Activated CD8-positive, alpha-beta memory T cell treated with anti-CD3 and anti-CD28 coated beads for 36 hours (primary cell): ENCODE measurements around the gene ZMYM2. TPM values are rescaled to one million over a fixed set of nuclear protein-coding genes. Genes with fewer than 3 reads are reported as not detected.

Experiments used
- CTCF ChIA-PET: fragments of 350-600 bp; sonication (Branson Sonifier 250); formaldehyde crosslinking; loops from one replicate; lab custom pipeline; 2021; ENCODE audit warnings: antibody characterized with exemption; lab: Charles Lee
- POLR2A ChIA-PET: fragments of 350-600 bp; sonication (Branson Sonifier 250); formaldehyde crosslinking; loops from one replicate; lab custom pipeline; 2021; ENCODE audit warnings: antibody characterized with exemption; lab: Charles Lee
- total RNA-seq, 2 experiments: library from RNA; stranded (reverse); gene quantifications; one replicate each; pipeline ENCODE4 v1.2.3, GENCODE V29; 2021

Gene ZMYM2
- total RNA-seq, 2 experiments from 2014 or later, result 43.8 to 43.9 TPM

GRCh38 chr13:19978831-19979437 lies 20.4 kb downstream of the ZMYM2 start:
- POLR2A ChIA-PET, result no interaction called here
- CTCF ChIA-PET, result no interaction called here

DNA sequence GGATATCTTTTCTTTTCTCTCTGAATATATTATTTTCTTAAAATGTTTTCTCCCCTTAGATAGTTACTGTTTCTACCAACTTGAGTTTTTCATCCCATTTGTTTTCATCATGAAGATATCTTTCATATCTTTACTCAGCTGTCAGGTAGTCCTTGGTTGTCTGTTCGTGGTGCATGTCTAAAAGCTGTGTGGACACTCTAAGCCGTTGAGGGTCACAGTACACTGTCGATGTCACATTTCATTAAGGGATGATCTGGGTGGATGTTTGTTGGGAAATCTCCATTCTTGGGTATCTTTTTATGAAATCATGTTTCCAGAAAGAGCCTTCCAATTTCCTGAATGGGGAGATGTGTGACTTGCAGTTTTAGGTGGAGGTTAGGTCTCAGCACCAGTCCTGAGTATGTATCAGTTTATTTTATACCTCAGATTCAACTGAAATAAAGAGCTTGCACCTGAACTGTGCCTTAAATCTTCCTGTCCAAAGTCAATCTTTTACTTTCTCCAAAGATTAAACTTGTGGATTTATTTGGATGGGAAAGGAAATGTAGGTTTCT lies 23.2 kb downstream of the ZMYM2 start:
- CTCF ChIA-PET, result no interaction called here
- POLR2A ChIA-PET, result interaction anchor here (0.6 kb wide), 1 partner anchor 9 kb away, joined by 3 read pairs; no protein-coding TSS in a partner anchor

DNA sequence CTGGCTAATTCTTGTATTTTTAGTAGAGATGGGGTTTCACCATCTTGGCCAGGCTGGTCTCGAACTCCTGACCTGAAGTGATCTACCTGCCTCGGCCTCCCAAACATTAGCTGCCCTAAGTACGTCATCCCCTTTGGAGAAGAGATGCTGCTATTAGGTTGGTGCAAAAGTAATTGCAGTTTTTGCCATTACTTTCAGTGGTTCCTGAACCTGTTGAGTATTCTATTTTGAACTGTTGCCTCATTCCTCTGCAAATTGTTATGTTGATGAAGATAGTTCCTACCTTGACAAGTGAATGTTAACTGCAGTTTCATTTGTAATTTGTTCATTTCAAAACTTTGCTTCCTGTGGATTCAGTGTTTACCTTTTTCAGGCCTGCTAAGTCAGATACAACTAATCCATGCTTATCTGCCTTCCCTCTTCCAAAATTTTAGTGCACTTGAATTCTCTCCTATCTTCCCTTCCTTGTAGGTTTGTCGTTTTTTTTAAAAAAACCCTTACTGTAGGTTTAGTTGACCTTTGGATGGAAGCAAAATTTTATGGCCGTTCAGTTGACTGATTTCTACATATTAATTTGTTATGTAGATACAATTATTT lies 24.0 kb downstream of the ZMYM2 start:
- ChIA-PET POLR2A (no interaction called here), CTCF (no interaction called here)

DNA sequence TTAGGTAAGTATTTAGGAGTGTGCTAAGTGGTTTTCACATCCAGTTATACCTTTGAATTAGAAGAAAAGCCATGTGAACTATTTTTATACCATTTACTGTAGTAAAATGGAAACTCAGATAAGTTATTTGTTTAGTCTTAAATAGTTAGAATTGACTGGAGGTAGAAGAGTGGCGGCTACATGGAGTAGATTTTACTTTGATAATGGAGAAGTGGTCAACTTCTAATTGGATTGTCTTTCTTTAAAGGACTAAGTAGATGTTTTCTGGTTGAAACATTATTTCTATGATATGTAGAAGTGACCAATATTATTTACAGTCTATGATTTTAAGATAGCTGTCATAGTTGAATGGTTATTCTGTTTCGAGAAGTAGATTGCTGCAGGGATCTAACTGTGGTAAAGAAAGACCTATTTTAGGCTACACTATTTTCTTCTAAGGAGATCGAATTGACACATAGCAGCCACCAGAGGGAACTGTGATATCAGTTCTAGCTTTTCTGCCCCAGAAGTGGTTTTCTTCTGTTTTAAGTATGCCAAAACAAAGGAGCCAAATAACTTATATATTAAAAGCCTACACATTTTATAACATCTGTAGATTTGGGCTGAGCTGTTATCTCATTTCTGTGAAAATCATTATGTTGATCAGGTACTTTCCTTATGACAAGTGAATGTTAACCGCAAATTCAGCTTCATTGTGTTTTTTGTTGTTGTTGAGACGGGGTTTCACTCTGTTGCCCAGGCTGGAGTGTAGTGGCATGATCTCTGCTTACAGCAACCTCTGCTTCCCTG lies 26.1 kb downstream of the ZMYM2 start:
- ChIA-PET POLR2A (interaction anchor here (0.6 kb wide), 1 partner anchor 8 kb away, joined by 3 read pairs; no protein-coding TSS in a partner anchor), CTCF (interaction anchor here (1.0 to 1.7 kb wide), 4 partner anchors 25 to 176 kb away, joined by 3 to 4 read pairs (median 3); partner anchors contain the start of gene GJA3)

DNA sequence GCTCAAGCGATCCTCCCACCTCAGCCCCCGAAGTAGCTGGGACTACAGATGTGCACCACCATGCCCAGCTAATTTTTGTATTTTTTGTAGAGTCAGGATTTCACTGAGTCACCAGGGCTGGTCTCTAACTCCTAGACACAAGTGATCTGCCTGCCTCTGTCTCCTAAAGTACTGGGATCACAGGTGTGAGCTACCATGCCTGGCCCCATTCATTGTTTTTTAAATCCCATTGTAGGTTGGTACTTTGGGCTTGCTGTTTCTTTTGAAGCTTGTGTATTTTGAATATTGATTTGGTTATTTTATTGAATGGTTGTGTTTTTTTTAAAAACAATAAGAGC lies 26.7 kb downstream of the ZMYM2 start:
- CTCF ChIA-PET, result interaction anchor here (1.0 to 1.7 kb wide), 4 partner anchors 25 to 176 kb away, joined by 3 to 4 read pairs (median 3); partner anchors contain the start of gene GJA3

DNA sequence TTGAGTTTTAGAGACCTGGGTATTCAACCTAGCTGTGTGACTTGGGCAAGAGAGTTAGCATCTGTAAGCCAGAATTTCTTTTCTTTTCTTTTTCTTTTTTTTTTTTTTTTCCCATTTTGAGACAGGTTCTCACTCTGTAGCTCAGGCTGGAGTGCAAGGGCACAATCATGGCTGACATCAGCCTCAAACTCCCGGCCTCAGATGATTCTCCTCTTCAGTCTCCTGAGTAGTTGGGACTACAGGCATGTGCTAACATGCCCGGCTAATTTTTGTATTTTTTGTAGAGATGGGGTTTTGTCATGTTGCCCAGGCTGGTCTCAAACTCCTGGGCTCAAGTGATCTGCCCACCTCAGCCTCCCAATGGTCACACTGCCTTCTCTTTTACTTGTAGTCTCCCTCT lies 33.0 kb downstream of the ZMYM2 start:
- POLR2A ChIA-PET, result interaction anchor here (0.7 kb wide), 1 partner anchor 10 kb away, joined by 3 read pairs; no protein-coding TSS in a partner anchor

More for the DNA sequence above, 26.7 kb downstream of the ZMYM2 start:
- POLR2A ChIA-PET, result no interaction called here

DNA sequence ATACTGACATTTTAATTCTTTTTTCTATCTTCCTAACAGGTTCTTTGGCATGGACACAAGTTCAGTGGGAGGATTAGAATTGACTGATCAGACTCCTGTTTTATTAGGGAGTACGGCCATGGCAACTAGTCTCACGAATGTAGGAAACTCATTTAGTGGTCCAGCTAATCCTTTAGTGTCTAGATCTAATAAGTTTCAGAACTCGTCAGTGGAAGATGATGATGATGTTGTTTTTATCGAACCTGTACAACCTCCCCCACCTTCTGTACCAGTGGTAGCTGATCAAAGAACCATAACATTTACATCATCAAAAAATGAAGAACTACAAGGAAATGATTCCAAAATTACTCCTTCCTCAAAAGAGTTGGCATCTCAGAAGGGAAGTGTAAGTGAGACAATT lies 34.5 kb downstream of the ZMYM2 start:
- ChIA-PET CTCF (no interaction called here), POLR2A (no interaction called here)

More for the DNA sequence above, 33.0 kb downstream of the ZMYM2 start:
- CTCF ChIA-PET, result no interaction called here

DNA sequence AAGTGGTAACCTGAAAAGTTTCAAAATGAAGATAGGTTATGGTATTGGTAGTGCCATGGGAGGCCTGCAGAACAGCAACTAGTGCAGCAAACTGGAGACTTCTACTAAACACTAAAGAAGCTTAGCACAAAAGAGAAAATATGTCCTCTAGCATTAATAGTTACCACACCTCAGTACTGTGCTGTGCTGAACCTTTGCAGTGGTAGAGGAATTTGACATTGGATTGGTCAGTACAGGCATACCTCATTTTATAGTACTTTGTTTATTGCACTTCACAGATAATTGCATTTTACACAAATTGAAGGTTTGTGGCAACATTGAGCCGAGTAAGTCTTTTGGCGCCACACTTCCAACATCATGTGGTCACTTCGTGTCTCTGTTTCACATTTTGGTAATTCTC lies 40.4 kb downstream of the ZMYM2 start:
- ChIA-PET POLR2A (no interaction called here), CTCF (no interaction called here)

GRCh38 chr13:20000062-20000552 lies 41.6 kb downstream of the ZMYM2 start:
- ChIA-PET CTCF (no interaction called here), POLR2A (no interaction called here)

DNA sequence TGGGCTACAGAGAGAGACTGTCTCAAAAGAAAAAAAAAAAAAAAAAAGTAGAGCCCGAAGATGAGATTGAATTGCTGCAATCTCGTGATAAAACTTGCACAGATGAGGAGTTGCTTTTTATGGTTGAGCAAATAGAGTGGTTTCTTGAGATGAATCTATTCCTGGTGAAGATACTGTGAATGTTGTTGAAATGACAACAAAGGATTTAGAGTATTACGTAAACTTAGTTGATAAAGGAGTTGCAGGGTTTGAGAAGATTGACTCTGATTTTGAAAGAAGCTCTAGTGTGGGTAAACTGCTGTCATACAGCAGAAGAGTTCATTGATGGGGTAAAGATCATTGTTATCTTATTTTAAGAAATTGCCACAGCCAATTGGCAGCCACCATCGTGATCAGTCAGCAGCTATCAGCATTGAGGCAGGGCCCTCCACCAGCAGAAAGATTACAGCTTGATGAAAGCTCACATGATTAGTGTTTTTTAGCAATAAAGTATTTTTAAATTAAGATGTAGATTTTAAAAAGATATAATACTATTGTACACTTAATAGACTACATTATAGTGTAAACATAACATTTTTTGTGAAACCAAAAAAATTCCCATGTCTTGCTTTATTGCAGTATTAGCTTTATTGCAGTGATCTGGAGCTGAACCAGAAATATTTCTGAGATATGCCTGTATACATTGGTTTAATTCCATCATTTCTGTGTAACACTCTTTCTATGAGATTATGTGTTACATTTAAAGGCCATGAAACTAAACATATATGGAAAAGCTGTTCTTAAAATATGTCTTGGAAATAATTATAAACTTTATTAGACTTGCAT lies 43.1 kb downstream of the ZMYM2 start:
- POLR2A ChIA-PET, result no interaction called here

DNA sequence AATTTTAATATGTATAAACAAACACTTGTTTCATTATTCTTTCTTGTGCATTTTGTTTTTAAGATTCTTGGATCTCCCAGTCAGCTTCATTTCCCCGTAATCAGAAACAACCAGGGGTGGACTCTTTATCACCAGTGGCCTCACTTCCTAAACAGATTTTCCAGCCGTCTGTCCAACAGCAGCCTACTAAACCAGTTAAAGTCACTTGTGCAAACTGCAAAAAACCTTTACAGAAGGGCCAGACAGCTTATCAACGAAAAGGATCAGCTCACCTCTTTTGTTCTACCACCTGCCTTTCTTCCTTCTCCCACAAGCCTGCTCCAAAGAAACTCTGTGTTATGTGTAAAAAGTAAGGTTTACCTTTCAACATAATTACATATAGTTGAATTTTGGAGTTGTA lies 44.3 kb downstream of the ZMYM2 start:
- ChIA-PET CTCF (no interaction called here), POLR2A (no interaction called here)

More for the DNA sequence above, 43.1 kb downstream of the ZMYM2 start:
- CTCF ChIA-PET, result interaction anchor here (0.7 to 1.5 kb wide), 2 partner anchors 126 to 180 kb away, joined by 3 to 4 read pairs; no protein-coding TSS in a partner anchor

GRCh38 chr13:20006206-20006605 lies 47.7 kb downstream of the ZMYM2 start:
- POLR2A ChIA-PET, result no interaction called here
- CTCF ChIA-PET, result no interaction called here

DNA sequence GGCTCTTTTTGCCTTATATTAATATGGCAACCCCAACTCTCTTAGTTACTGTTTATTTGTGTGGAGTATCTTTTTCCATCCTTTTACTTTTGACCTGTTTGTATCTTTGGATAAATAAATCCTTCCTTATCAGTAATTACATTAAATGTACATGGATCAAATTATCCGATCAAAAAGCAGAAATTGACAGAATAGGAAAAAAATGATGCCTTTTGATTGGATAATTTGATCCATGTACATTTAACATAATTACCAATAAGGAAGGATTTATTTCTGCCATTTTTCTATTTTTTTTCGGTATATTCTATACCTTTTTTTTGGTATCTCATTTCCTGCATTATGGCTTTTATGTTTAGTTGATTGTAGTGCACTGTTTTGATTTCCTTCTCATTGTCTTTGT lies 57.2 kb downstream of the ZMYM2 start:
- CTCF ChIA-PET, result no interaction called here
- POLR2A ChIA-PET, result no interaction called here

GRCh38 chr13:20016649-20017364 lies 58.3 kb downstream of the ZMYM2 start:
- CTCF ChIA-PET, result no interaction called here

DNA sequence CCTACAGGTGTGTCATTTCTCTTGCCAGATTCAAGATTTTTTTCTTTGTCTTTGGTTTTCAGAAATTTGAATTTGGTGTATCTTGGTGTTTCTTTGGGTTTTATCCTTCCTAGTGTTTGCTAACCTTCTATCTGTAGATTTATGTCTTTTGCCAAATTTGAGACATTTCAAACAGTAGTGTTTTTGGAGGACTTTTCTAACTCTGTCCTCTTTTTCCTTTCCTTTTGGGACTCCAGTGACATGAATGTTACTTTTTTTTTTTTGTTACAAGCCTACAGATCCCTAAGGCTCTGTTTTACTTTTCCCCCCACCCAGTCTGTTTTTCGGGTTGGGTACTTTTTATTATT lies 58.8 kb downstream of the ZMYM2 start:
- CTCF ChIA-PET, result no interaction called here
- POLR2A ChIA-PET, result no interaction called here

More at GRCh38 chr13:20016649-20017364, 58.3 kb downstream of the ZMYM2 start:
- POLR2A ChIA-PET, result interaction anchor here (0.6 kb wide), 1 partner anchor 141 kb away, joined by 4 read pairs; no protein-coding TSS in a partner anchor

- CTCF ChIA-PET, result interaction anchor here (0.7 kb wide), 1 partner anchor 211 kb away, joined by 4 read pairs; no protein-coding TSS in a partner anchor
- POLR2A ChIA-PET, result interaction anchor here (0.7 kb wide), 2 partner anchors 17 to 423 kb away, joined by 4 to 6 read pairs; no protein-coding TSS in a partner anchor
These were observed 60.5 kb downstream of the ZMYM2 start for GRCh38 chr13:20019043-20019442.

DNA sequence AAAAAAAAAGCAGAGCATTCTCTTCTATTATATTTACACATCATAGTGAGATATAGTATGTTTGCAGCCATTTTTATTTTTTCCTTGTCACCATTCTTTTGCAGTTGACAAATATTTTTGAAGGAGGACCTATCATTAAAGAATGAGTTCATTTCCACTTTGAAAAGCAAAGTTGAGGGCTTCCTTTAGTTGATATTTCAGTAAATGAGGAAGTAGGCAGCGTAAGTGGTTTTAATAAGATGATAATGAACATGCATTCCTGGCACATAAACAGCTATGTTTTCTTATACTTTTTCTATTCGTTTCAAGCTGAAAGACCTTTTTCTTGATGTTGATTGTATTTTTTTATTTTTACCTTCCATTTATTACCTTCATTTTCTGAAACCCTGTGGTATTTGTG lies 66.2 kb downstream of the ZMYM2 start:
- CTCF ChIA-PET, result no interaction called here
- POLR2A ChIA-PET, result no interaction called here

DNA sequence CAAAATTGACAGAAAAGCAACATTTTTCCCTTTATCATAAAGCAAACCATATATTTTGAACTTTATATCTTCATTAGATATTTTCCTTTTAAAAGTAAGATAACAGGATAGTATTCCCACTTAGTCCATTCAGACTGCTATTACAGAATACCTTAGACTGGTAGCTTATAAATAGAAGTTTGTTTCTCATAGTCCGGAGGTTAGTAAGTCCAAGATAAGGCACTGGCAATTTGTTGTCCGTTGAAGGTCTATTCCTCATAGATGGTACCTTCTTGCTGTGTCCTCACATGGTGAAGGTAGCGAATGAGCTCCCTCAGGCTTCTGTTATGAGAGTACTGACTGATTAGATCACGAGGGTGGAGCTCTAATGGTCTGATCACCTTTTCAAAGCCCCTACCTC lies 70.4 kb downstream of the ZMYM2 start:
- ChIA-PET CTCF (no interaction called here), POLR2A (no interaction called here)
